ENCODE data around the gene RAPGEF4.
"Not testable (repeated sequence)": the region's sequence is repeated elsewhere in the genome, so short reads cannot be mapped to it uniquely, and the experiment has no call there.

The RAPGEF4 gene

GRCh38 chr2:173090973-173091660 lies 355.5 kb downstream of the RAPGEF4 start:
- CTCF ChIA-PET: interaction anchor here (0.7 to 3.0 kb wide), 10 partner anchors 8 to 119 kb away, joined by 3 to 37 read pairs (median 6); partner anchors contain the start of gene MAP3K20
- no peak for TF ChIP-seq CTCF (IDR thresholded peaks at IDR 0.05; ENCODE audit: control extremely low read depth, extremely low read depth, low read depth, missing control alignments)
- no peak for DNase-seq (ENCODE audit: extremely low spot score)
- POLR2A ChIA-PET: interaction anchor here (1.0 kb wide), 1 partner anchor 13 kb away, joined by 3 read pairs; no protein-coding TSS in a partner anchor

- DNase-seq (ENCODE audit: extremely low spot score): no peak
- ChIA-PET CTCF (interaction anchor here (0.8 to 3.0 kb wide), 11 partner anchors 7 to 118 kb away, joined by 3 to 37 read pairs (median 5); partner anchors contain the start of gene MAP3K20), POLR2A (interaction anchor here (1.0 kb wide), 1 partner anchor 13 kb away, joined by 3 read pairs; no protein-coding TSS in a partner anchor)
- no peak for TF ChIP-seq CTCF (IDR thresholded peaks at IDR 0.05; ENCODE audit: control extremely low read depth, extremely low read depth, low read depth, missing control alignments)
Measured at GRCh38 chr2:173091910-173092309, 356.3 kb downstream of the RAPGEF4 start.

GRCh38 chr2:173092844-173093402 lies 357.3 kb downstream of the RAPGEF4 start:
- CTCF ChIA-PET: interaction anchor here (1.0 to 3.0 kb wide), 5 partner anchors 8 to 117 kb away, joined by 3 to 37 read pairs (median 10); no protein-coding TSS in a partner anchor
- no peak for TF ChIP-seq CTCF (IDR thresholded peaks at IDR 0.05; ENCODE audit: control extremely low read depth, extremely low read depth, low read depth, missing control alignments)
- no peak for DNase-seq (ENCODE audit: extremely low spot score)
- POLR2A ChIA-PET: no interaction called here

GRCh38 chr2:173093617-173094016 lies 358.0 kb downstream of the RAPGEF4 start:
- POLR2A ChIA-PET; DNase-seq (ENCODE audit: extremely low spot score); CTCF ChIA-PET: not testable (repeated sequence)

- no peak for TF ChIP-seq CTCF (IDR thresholded peaks at IDR 0.05; ENCODE audit: control extremely low read depth, extremely low read depth, low read depth, missing control alignments)
- DNase-seq (ENCODE audit: extremely low spot score): no peak
- ChIA-PET CTCF (interaction anchor here (0.7 to 1.5 kb wide), 6 partner anchors 16 to 115 kb away, joined by 3 to 4 read pairs (median 3); no protein-coding TSS in a partner anchor), POLR2A (no interaction called here)
Measured at GRCh38 chr2:173094731-173095130, 359.1 kb downstream of the RAPGEF4 start.

- no peak for TF ChIP-seq CTCF (IDR thresholded peaks at IDR 0.05; ENCODE audit: control extremely low read depth, extremely low read depth, low read depth, missing control alignments)
- no peak for DNase-seq (ENCODE audit: extremely low spot score)
- ChIA-PET CTCF (interaction anchor here (1.2 to 1.5 kb wide), 4 partner anchors 27 to 115 kb away, joined by 3 to 4 read pairs (median 3); no protein-coding TSS in a partner anchor), POLR2A (no interaction called here)
Measured at GRCh38 chr2:173095356-173095755, 359.7 kb downstream of the RAPGEF4 start.

- no peak for DNase-seq (ENCODE audit: extremely low spot score)
- no peak for TF ChIP-seq CTCF (IDR thresholded peaks at IDR 0.05; ENCODE audit: control extremely low read depth, extremely low read depth, low read depth, missing control alignments)
- ChIA-PET CTCF (interaction anchor here (1.0 to 1.5 kb wide), 5 partner anchors 8 to 71 kb away, joined by 3 to 7 read pairs (median 3); no protein-coding TSS in a partner anchor), POLR2A (no interaction called here)
Measured at GRCh38 chr2:173099271-173099670, 363.6 kb downstream of the RAPGEF4 start.

Data from GM10248 (cell line).